Activated CD8-positive, alpha-beta memory T cell treated with anti-CD3 and anti-CD28 coated beads, Interleukin-2, amount 50 U/mL, for 1 hour (primary cell): ENCODE data around the gene CTSF.

Experiments
- DNase-seq: peaks from one replicate; pipeline ENCODE4 v3.0.0-alpha.2; 2020; ENCODE audit errors: extremely low read depth

The CTSF gene

GRCh38 chr11:66532784-66533183, 35.6 kb downstream of the CTSF start:
- no peak for DNase-seq

- DNase-seq, result no peak
Measured at GRCh38 chr11:66531841-66532240, 36.6 kb downstream of the CTSF start.

GRCh38 chr11:66530927-66531709, 37.3 kb downstream of the CTSF start:
- DNase-seq, result no peak

- DNase-seq, result no peak
Measured at GRCh38 chr11:66529655-66530054, 38.8 kb downstream of the CTSF start.

GRCh38 chr11:66529069-66529468, 39.3 kb downstream of the CTSF start:
- no peak for DNase-seq

- DNase-seq, result no peak
Measured at GRCh38 chr11:66524304-66525040, 43.9 kb downstream of the CTSF start.

GRCh38 chr11:66523611-66524010, 44.8 kb downstream of the CTSF start:
- DNase-seq, result no peak
